Tongue (tissue), 2 donors: ENCODE data around the gene ZMPSTE24. TPM values are rescaled to one million over a fixed set of nuclear protein-coding genes. Genes with fewer than 3 reads are reported as not detected.

Experiments used
- DNase-seq: peaks from one replicate; pipeline ENCODE4 v3.0.0-alpha.2; 2015
- total RNA-seq: library from RNA; depleted of rRNA; stranded (reverse); fragments of >200 nt; gene quantifications from one replicate; pipeline ENCODE4 v1.2.3, GENCODE V29; 2014

ZMPSTE24 gene
- total RNA-seq, 1 donor from 2014 or later: 51.1 TPM

DNA sequence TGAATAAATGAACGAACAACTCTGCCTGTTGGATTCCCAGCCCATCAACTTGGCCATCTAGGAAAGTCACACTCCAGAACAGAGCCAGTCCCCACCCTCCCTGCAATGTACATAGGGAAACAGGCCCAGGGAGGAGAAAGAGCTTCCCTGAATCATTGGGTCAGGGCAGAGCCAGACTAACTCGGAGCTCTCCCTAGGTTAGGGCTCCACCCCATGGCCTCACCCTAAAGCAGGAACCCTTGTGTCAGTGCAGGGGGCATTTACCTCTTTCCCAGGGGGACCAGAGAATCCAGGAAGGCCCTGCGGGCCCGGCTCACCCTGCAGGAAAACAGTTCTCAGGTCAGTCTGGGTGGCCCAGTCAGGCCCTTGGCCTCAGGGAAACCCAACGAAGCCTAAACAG is 47.4 kb downstream of the ZMPSTE24 start:
- no peak for DNase-seq

DNA sequence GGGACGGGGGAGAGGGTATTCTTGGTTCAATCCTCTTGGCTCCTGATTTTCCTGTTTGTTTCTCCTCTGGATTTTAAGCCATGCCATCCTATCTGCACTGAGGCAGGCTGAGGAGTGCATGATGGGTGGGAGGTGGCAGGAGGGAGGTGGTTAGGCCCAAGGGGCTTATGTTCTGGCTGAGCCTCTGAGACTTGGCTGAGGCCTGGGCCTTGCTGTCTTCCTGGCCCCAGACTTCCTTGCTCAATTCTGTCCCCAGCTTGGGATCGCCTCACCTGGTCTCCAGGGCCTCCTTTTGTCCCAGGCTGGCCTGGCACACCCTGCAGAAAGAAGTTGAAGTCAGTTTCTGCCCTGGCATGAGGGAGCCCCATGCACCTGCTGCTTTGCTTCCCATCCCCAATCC is 47.8 kb downstream of the ZMPSTE24 start:
- DNase-seq: no peak

GRCh38 chr1:40306296-40306695 is 48.3 kb downstream of the ZMPSTE24 start:
- no peak for DNase-seq

DNA sequence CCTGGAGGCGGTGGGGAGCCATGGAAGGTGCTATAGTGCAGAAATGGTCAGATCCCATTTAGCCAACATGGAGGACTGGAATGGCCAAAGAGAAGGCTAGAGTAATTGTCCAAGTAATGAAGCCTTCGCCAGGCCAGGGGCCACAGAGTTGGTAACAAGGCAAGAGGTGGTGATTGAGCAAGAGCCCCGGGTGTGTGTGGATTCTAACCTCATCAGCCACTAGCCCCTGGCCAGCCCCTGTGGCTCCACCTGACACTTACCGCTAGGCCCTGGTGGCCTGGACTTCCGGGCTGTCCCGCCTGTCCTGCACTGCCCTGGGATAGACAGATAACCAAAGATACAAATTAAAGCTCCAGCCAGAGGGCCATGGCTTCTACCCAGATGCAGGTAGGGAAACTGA is 49.1 kb downstream of the ZMPSTE24 start:
- DNase-seq: no peak

DNA sequence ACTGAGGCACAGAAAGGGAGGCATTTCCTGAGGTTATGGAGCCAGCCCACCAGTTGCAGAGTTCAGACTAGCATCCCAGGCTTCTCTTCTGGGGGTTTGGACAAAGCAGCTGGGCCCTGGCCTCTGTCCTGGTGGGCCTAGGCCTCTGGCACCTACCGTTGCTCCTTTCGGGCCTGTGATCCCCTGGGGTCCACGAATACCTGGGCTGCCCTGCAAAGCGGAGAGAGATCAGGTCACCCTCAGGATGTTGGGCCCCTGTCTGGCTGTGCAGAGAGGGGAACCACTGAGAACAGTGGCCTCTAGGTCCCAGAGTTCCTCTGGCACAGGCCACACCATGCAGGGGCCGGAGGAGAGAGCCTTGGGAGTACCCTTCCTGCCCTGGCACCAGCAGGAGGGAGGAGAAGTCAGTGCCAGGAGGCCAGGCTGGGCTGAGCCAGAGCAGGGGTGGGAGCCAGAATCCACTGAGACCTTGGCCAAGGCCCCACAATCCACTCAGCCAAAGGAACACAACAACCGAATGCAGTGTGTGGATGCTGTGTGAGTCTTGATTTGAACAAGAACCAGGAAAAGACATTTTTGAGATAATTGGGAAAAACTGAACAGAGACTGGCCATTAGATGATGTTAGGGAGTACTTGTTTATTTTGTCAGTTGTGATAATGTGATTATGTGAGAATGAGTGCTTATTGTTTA is 50.1 kb downstream of the ZMPSTE24 start:
- DNase-seq: peak; percentile 45

DNA sequence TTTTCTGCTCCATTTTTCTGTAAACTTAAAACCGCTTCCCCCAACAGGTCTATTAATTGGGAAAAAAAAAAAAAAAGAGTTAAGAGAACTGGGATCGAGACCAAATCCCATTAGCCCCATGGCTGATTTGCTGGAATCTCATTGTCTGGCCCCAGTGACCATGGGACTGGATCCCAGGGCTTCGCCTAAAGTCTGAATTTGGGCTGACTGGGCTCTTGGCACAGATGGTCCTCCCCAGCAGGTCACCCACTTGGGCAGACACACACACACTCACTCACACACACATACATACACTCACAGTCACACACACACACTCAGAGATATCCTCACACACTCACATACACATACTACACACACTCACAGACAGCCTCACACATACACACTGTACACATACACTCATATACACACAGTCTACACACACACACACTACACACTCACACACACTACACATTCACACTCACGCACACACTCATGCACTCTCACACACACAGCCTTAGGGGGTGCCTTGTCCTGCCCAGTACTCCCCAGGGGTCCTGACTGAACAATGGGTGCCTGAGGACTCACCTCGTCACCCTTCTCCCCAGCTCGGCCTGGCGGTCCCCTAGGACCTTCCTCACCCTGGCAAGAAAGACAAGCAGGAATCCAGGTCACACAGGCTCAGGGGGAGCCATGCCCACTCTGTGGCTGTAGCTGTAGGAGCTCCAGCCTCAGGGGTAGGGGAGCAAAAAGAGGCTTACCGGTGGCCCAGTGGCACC is 51.5 kb downstream of the ZMPSTE24 start:
- peak; percentile 65 for DNase-seq

DNA sequence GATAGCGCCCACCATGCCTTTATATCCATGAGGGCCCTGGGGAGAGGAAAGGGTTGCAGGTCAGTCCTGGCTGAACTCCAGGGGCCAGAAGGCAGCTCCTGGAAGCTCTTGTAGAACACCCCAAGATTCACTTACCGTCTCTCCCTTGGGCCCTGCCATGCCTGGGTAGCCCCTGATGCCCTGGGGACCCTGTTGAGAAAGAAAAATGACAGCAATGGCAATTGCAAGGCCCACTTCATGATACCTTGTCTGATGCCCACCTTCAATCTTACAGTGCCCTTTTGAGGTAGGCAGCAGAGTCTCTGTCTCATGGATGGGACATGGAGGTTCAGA is 52.1 kb downstream of the ZMPSTE24 start:
- no peak for DNase-seq

GRCh38 chr1:40310983-40311642 is 53.1 kb downstream of the ZMPSTE24 start:
- DNase-seq: no peak

DNA sequence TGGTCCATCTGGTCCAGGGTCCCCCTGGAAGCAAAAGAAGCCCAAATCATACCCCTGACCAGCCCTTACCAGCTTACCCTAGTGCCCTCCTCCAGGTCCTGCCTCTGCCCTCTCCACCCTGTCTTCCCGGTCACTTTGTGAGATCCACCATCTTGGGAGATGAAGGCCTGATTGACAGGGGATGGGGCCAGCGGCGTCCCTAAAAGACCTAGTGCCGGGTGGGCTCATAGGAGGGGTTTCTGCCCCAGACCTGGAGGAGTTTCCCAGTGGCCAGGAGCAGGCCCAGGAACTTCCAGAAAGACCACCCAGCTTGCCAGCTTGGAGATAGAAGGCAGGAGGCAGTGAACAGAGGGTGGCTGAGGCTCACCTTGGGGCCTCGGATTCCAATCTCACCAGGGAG is 53.7 kb downstream of the ZMPSTE24 start:
- no peak for DNase-seq

DNA sequence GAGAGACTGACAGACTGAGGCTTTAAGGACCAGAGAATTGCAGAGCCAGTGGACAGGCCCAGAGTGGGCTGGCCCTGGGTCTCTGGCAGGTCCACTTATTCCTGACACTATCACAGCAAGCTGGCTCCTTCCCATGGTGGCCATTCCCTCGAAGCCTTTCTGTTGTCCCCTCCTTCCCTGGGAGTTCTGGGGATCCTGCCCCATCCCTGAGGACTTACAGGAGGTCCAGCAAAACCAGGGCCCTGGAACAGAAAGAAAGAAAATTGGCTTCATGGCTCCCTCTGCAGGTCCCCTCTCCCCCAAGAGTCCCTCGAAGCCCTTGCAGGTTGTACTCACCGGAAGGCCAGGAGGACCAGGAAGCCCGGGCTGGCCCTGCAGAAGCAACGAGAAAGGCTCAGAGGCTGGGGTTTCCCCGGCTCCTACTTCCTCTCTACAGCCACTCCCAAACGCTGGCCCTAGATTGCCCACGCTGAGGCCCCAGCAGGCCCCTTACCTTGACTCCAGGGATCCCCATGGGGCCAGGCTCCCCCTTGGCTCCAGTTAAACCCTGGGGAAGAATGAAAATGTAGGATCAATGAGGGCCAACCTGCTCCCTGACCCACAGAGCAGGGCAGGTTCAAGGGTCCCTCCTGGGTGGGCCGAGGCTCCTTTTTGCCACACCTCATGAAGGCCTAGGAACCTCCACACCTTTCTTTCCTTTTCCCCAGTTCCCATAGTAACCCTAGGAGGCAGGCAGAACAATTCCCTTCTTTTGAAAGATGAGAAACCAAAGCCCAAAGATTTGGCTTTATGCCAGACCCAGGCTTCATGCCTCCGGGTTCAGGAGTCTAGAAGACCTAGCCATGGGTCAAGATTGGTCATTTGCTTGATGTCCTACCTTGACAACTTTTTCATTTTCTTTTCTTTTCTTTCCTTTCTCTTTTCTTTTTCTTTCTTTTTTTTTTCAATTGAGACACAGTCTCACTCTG is 54.5 kb downstream of the ZMPSTE24 start:
- DNase-seq: no peak

GRCh38 chr1:40313329-40313957 is 55.4 kb downstream of the ZMPSTE24 start:
- no peak for DNase-seq

- DNase-seq: no peak
Observed at GRCh38 chr1:40313958-40314720, 56.1 kb downstream of the ZMPSTE24 start.

GRCh38 chr1:40314721-40315238 is 56.7 kb downstream of the ZMPSTE24 start:
- DNase-seq: no peak

GRCh38 chr1:40315239-40315794 is 57.3 kb downstream of the ZMPSTE24 start:
- peak; percentile 95 for DNase-seq

- DNase-seq: peak; percentile 39
Observed at GRCh38 chr1:40315795-40316594, 58.0 kb downstream of the ZMPSTE24 start.

DNA sequence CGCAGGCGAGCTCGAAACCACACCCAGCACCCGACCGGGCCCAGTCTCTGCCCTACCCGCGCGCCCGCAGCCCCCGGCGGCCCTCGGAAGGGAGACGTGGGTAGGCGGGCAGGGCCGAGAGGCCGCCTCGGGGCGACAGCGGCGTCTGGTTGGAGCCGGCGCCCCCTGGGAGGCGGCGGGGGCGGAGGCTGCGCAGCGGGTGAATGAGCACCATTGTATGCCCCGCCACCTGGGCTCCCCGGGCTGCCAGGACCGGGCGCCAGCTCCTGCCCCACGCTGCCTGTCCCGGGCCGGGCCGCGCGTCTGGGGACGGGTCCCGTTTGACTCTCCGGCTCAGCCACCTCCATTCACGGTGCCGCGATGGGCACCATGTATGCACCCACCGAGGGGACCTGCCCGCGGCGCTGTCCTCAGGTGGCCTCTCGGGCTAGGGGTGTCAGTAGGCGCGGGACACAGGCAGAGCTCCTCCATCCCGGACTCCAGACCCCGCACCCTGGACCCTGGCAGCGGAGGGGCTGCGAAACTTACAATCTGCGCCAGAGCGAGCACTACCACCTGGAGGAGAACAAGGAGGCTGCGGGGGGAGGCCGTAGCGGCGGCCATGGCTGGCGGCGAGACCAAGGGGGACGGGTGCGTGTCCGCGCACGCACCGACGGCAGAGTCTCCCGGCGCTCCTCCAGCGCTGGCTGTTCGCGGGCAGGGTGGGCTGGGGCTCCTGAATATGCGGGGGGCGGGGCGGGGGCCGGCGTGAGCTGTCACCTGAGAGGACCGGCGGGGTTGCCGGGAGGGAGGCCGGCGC is 58.8 kb downstream of the ZMPSTE24 start, which contains the start of gene COL9A2:
Gene COL9A2, minus strand, starts transcription at position 692 of the 799 bp plus-strand sequence. Its CDS starts 89 bp downstream, at position 603.
- peak; percentile 69 for DNase-seq

DNA sequence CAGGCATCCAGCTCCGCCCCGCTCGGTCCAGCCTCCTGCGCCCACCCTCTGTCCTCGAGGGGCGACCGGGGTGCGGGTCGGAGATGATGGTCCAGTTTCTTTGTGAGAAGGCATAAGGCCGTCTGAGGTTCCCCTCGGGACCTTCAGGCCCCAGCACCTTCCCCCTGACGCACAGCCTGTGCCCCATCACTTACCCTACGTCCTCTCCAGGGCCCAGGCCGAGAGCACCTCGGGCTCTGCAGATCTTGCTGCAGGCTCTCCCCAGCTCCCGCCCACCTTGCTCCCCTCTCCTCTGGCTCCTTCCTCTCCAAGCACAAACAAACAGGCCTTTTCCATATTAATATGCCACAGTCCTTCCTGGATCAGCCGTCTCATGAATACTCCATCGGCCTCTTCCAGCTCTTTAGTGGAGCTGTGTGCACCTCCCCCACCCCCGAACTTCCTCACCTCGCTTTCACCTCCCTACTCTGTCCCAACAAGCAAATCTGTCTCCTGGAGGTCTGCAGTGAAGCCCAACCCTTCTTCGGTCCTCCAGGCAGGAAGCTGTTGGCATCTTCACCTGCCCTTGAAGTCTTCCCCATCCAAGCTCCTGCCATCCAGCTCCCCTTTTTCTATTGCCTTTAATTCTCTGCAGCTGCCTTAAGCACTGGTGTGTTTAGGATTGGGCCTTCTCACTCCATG is 59.5 kb downstream of the ZMPSTE24 start:
- DNase-seq: peak; percentile 15

- DNase-seq: no peak
Observed at GRCh38 chr1:40318476-40318875, 60.4 kb downstream of the ZMPSTE24 start.
